ENCODE data around the gene ERCC2.
"Not testable (repeated sequence)": the region's sequence is repeated elsewhere in the genome, so short reads cannot be mapped to it uniquely, and the experiment has no call there.

ERCC2 gene

DNA sequence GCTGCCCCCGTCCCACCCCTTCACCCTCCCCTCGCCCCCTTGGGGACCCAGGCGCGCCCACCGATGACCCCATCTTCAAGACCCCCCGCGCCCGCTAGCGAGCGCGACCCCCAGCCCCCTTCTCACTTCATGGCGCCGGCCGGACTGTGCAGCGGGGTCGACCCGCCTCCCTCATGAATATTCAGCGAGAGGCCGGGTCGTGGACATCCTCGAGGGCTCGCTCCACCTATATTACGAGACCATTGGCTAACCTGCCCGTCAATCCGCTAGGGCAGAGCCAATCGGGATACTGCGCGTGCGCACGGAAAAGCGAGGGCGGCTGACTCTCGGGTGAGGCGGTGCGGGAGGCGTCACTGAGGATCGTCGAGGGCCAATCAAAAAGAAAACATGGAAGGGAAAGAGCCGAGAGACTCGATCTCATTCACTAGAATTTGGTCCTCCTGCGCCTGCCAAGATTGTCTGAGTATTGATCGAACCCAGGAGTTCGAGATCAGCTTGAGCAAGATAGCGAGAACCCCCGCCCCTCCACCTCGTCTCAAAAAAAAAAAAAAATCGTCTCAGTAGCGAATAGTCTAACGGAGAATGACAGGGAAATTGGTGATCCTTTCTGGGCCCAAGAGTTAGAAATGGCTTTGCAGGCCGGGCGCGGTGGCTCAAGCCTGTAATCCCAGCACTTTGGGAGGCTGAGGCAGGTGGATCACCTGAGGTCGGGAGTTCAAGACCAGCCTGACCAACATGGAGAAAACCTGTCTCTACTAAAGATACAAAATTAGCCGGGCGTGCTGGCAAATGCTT, at the start of gene ERCC2:
ERCC2 (minus strand) TSS at position 164 of the 795 bp plus-strand sequence; CDS start at position 131, 33 bp downstream.
- TF ChIP-seq, protein P1, sequence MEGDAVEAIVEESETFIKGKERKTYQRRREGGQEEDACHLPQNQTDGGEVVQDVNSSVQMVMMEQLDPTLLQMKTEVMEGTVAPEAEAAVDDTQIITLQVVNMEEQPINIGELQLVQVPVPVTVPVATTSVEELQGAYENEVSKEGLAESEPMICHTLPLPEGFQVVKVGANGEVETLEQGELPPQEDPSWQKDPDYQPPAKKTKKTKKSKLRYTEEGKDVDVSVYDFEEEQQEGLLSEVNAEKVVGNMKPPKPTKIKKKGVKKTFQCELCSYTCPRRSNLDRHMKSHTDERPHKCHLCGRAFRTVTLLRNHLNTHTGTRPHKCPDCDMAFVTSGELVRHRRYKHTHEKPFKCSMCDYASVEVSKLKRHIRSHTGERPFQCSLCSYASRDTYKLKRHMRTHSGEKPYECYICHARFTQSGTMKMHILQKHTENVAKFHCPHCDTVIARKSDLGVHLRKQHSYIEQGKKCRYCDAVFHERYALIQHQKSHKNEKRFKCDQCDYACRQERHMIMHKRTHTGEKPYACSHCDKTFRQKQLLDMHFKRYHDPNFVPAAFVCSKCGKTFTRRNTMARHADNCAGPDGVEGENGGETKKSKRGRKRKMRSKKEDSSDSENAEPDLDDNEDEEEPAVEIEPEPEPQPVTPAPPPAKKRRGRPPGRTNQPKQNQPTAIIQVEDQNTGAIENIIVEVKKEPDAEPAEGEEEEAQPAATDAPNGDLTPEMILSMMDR (conservative IDR thresholded peaks at IDR 0.05; ENCODE audit: low read length): no peak
- DNase-seq (ENCODE audit: low read depth): peak; percentile 98
- H3K4me3 ChIP-seq (ENCODE audit: low read length): peak within 1 kb of the TSS; percentile 82

DNA sequence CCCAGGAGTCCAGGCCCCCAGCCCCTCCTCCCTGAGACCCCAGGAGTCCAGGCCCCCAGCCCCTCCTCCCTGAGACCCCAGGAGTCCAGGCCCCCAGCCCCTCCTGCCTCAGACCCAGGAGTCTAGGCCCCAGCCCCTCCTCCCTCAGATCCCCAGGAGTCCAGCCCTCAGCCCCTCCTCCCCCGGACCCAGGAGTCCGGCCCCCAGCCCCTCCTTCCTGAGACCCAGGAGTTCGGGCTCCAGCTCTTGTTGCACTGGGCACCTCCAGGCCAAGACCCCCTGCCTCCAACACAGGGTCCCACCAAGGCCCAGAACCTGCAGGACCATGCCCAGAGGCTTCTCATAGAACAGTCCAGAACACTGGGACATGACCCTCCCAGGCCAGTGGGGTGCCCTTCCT, 49.5 kb upstream of the ERCC2 start:
- no peak overlapping the region for H3K4me3 ChIP-seq (ENCODE audit: low read length)
- TF ChIP-seq, protein P1 (conservative IDR thresholded peaks at IDR 0.05; ENCODE audit: low read length): no peak

DNA sequence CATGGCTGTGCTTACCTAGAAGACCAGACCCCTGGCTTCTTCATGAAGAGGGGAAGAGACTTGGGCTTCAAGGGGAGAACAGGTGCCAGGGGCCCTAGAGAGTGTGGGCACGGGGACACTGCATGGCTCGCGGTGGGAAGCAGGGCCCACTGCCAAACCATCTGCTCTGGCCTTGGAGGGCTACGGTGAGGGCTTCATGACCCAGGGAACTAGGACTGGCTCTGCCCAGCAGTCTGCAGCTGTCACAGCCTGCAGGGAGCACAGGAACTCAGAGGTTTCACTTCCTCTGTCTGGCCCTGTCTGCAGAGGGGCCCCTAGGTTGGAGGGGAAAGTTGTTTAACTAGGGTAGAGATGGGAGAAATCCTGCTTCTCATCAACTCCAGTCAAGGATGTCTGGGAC, 49.0 kb upstream of the ERCC2 start:
- TF ChIP-seq, protein P1 (conservative IDR thresholded peaks at IDR 0.05; ENCODE audit: low read length): no peak
- DNase-seq (ENCODE audit: low read depth): no peak
- no peak overlapping the region for H3K4me3 ChIP-seq (ENCODE audit: low read length)

More for the DNA sequence above, 49.5 kb upstream of the ERCC2 start:
- DNase-seq (ENCODE audit: low read depth): no peak

DNA sequence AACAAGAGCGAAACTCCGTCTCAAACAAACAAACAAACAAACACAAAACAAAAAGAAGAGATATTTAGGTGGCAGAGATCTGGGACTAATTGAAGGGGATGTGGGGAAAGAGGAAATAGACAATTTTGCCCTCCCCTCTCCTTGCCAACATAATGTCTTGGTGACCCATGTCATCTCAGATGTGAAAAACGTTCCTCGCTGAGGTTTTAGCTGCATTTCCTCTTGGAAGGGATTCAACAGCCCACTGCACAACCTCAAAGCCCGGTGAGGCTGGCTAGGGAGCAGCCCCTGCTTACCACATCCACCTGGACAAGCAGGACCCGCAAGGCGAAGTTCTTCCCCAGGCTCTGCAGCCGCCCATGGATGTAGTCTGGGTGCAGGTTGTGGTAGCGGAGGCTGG, 48.4 kb upstream of the ERCC2 start:
- no peak overlapping the region for H3K4me3 ChIP-seq (ENCODE audit: low read length)

DNA sequence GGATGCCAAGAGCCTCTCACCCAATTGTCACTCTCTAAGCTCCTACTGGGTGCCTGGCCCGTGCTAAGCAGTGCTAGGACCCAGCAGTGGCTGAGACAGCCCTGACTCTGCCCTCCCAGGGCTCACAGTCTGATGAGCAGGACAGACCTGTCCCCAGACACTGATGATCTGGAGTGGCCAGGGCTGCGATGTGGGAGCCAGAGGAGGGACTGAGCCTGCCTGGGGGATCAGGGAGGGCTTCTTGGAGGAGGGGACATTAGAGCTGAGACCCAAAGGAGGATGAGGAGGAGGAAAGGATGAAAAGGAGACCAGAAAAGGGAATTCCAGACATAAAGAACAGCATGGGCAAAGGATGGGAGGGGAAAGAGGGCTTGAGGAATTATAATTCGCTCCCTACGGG, 46.8 kb upstream of the ERCC2 start:
- TF ChIP-seq, protein P1 (conservative IDR thresholded peaks at IDR 0.05; ENCODE audit: low read length): no peak
- no peak for DNase-seq (ENCODE audit: low read depth)
- H3K4me3 ChIP-seq (ENCODE audit: low read length): no peak overlapping the region

More for the DNA sequence above, 48.4 kb upstream of the ERCC2 start:
- DNase-seq (ENCODE audit: low read depth): no peak
- TF ChIP-seq, protein P1 (conservative IDR thresholded peaks at IDR 0.05; ENCODE audit: low read length): no peak

DNA sequence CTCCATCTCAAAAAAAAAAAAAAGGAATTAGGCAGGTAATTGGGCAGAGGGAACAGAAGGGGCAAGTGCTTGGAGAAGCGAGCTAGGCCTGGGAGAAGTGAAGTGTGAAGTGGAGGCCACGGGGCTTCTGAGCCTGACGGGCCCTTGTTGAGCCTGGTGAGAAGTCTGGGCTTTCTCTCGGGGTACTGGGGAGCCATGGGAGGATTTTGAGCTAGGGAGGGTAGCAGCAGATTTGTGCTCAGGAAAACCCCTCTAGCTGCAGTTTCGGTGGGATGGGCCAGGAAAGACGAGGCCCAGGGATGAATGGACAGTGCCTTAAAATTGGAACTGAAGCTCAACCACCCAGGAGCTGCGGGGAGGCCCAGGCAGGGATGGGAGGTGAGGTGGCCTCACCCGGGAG, 44.1 kb upstream of the ERCC2 start:
- no peak for DNase-seq (ENCODE audit: low read depth)
- H3K4me3 ChIP-seq (ENCODE audit: low read length): no peak overlapping the region
- TF ChIP-seq, protein P1 (conservative IDR thresholded peaks at IDR 0.05; ENCODE audit: low read length): no peak

DNA sequence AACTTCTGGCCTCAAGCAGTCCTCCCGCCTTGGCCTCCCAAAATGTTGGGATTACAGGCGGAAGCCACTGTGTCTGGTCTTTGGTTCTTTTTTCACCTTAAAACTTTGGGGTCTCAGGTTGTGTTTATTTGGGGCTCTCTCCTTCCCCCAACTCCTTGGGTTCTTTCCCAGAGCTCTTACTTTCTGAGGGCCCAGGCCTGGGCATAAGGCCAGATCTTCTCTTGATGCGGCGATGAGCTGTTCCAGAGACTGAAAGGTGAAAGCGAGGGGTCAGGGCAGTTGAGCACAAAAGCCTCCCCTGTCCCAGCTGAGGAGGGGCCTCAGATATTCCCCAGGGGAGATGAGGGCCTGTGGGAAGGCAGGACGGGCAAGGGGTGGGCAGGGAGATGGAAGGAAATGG, 43.1 kb upstream of the ERCC2 start:
- TF ChIP-seq, protein P1 (conservative IDR thresholded peaks at IDR 0.05; ENCODE audit: low read length): no peak
- DNase-seq (ENCODE audit: low read depth): no peak
- no peak overlapping the region for H3K4me3 ChIP-seq (ENCODE audit: low read length)

DNA sequence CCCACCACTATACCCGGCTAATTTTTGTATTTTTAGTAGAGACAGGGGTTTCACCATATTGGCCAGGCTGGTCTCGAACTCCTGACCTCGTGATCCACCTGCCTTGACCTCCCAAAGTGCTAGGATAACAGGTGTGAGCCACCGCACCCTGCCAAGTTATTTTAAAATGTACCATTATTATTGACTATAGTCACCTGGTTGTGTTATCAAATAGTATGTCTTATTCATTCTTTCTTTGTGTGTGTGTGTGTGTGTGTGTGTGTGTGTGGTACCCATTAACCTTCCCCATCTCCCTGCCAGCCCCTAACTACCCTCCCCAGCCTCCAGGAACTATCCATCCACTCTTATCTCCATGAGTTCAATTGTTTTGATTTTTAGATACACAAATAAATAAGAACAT, 40.0 kb upstream of the ERCC2 start:
- not testable (repeated sequence) for H3K4me3 ChIP-seq (ENCODE audit: low read length); DNase-seq (ENCODE audit: low read depth)

Data from AG10803 (cell line).